ENCODE measurements around the gene SPATA19. TPM values are rescaled to one million over a fixed set of nuclear protein-coding genes. Genes with fewer than 3 reads are reported as not detected.

Gene SPATA19
- total RNA-seq, 1 experiment from 2014 or later = not detected

DNA sequence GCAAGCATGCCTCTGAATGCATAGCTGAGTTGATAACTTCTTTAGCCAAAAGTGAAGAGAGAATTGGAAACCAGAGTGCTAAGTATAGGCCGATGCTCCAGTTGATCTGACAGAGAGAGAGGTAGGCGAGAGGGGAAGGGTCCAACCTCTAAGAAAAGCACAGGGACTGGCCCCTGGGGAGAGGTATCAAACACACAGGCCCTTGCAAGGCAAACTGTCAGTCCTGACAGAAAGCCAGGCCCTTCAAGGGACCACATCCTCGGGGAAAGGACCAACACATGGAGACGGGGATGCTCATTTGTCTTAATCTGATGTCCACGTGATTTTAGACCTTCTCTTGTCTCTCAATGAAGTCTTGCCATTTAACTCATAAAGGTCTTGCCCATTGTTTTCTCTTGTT is 43.9 kb upstream of the SPATA19 start:
- Histone ChIP-seq H3K79me2 (ENCODE audit: low read depth) (no peaks in the 10 kb centered on the region), H3K27ac (no peak overlapping the region), H4K20me1 (ENCODE audit: insufficient read depth) (no peaks in the 10 kb centered on the region), H3K4me2 (no peak overlapping the region), H2AFZ (no peak overlapping the region), H3K9me3 (ENCODE audit: insufficient read depth, low read depth) (no peaks in the 10 kb centered on the region), H3K27me3 (ENCODE audit: insufficient read depth, low read depth) (peaks cover 42% of the 10 kb centered on the region), H3K4me3 (no peak overlapping the region), H3K9me2 (ENCODE audit: insufficient read depth) (no peaks in the 10 kb centered on the region), H3F3A (ENCODE audit: insufficient read depth, low read depth) (no peaks in the 10 kb centered on the region), H3K4me1 (replicated peaks; ENCODE audit: insufficient read depth) (no peaks in the 10 kb centered on the region), H3K36me3 (ENCODE audit: low read depth) (no peaks in the 10 kb centered on the region)
- no TSS peak for BruUV-seq (replicated peaks)
- POLR2A ChIA-PET (ENCODE audit: unreplicated experiment) = no interaction called here
- TF ChIP-seq, protein P1, sequence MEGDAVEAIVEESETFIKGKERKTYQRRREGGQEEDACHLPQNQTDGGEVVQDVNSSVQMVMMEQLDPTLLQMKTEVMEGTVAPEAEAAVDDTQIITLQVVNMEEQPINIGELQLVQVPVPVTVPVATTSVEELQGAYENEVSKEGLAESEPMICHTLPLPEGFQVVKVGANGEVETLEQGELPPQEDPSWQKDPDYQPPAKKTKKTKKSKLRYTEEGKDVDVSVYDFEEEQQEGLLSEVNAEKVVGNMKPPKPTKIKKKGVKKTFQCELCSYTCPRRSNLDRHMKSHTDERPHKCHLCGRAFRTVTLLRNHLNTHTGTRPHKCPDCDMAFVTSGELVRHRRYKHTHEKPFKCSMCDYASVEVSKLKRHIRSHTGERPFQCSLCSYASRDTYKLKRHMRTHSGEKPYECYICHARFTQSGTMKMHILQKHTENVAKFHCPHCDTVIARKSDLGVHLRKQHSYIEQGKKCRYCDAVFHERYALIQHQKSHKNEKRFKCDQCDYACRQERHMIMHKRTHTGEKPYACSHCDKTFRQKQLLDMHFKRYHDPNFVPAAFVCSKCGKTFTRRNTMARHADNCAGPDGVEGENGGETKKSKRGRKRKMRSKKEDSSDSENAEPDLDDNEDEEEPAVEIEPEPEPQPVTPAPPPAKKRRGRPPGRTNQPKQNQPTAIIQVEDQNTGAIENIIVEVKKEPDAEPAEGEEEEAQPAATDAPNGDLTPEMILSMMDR (conservative IDR thresholded peaks at IDR 0.05) = no peak
- TF ChIP-seq EZH2 (IDR thresholded peaks at IDR 0.05; ENCODE audit: low read depth) = no peak
- intact Hi-C loops (cut with micrococcal nuclease; ENCODE audit: unreplicated experiment) = no loop called here
- no peak for DNase-seq
- CTCF ChIA-PET = no interaction called here

DNA sequence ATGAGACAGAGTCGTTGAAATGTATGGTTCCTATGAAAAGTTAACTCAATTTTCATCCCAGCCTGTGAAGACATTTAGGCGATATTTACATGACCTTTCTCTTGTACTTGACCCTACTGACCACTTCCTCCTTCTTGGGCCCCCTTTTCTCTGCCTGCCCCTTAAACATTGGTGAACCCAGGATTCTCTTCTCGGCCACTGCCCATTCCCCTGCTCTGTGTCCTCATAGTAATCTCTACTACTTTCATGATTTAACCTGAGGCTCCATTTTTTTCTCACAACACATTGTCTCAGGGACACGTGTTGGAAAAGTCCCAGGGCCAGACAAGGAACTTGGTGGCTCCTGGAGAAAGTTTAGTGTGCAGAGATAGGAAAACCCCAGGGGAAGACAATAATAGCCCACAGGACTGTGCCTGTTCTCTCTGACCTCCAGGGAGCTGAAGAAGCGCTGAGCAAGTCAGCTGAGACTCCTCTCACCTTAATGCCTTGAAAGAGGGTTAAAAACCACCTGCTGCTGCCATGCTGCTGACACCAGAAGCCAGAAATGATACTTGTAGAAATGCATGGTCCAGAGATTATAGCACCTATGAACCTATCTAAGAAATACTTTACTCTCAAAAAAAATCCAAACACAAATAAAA is 42.5 kb upstream of the SPATA19 start:
- H3K4me1 ChIP-seq (replicated peaks; ENCODE audit: insufficient read depth) = no peaks in the 10 kb centered on the region
- intact Hi-C loops (cut with micrococcal nuclease; ENCODE audit: unreplicated experiment) = no loop called here
- no peak overlapping the region for H3K4me2 ChIP-seq
- TF ChIP-seq, protein P1 (conservative IDR thresholded peaks at IDR 0.05) = no peak
- TF ChIP-seq EZH2 (IDR thresholded peaks at IDR 0.05; ENCODE audit: low read depth) = no peak
- H3K4me3 ChIP-seq = no peak overlapping the region
- H3K27me3 ChIP-seq (ENCODE audit: insufficient read depth, low read depth) = peaks cover 30% of the 10 kb centered on the region
- no peaks in the 10 kb centered on the region for H4K20me1 ChIP-seq (ENCODE audit: insufficient read depth)
- ChIA-PET POLR2A (ENCODE audit: unreplicated experiment) (no interaction called here), CTCF (no interaction called here)
- no peaks in the 10 kb centered on the region for H3F3A ChIP-seq (ENCODE audit: insufficient read depth, low read depth)
- DNase-seq = no peak
- H3K79me2 ChIP-seq (ENCODE audit: low read depth) = no peaks in the 10 kb centered on the region
- H3K9me3 ChIP-seq (ENCODE audit: insufficient read depth, low read depth) = no peaks in the 10 kb centered on the region
- no TSS peak for BruUV-seq (replicated peaks)
- no peaks in the 10 kb centered on the region for H3K36me3 ChIP-seq (ENCODE audit: low read depth)
- no peak overlapping the region for H2AFZ ChIP-seq
- no peaks in the 10 kb centered on the region for H3K9me2 ChIP-seq (ENCODE audit: insufficient read depth)
- H3K27ac ChIP-seq = no peak overlapping the region

DNA sequence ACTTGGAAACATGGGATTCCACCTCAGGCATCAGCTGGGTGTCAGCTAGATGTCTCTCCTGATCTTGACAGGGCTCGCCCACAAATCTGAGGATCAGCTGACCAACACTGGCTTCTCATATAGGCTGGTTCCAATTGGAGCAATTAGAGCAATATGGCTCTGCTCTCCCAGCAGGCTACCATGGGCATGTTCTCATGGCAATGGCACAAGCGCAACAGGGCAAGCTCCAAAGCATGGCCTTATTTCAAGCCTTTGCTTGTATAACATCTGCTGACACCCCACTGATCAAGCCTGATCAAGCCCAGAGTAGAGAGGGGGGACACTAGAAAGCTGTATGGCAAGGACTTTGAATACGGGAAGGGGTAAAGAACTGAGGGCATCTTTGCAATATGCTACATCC is 40.7 kb upstream of the SPATA19 start:
- H2AFZ ChIP-seq = no peak overlapping the region
- ChIA-PET CTCF (no interaction called here), POLR2A (ENCODE audit: unreplicated experiment) (no interaction called here)
- no peak overlapping the region for H3K4me2 ChIP-seq
- H3K4me3 ChIP-seq = no peak overlapping the region
- intact Hi-C loops (cut with micrococcal nuclease; ENCODE audit: unreplicated experiment) = no loop called here
- no peaks in the 10 kb centered on the region for H3K79me2 ChIP-seq (ENCODE audit: low read depth)
- no peak overlapping the region for H3K27ac ChIP-seq
- H3K9me2 ChIP-seq (ENCODE audit: insufficient read depth) = no peaks in the 10 kb centered on the region
- H3K9me3 ChIP-seq (ENCODE audit: insufficient read depth, low read depth) = no peaks in the 10 kb centered on the region
- no peak for DNase-seq
- BruUV-seq (replicated peaks) = no TSS peak
- H3K4me1 ChIP-seq (replicated peaks; ENCODE audit: insufficient read depth) = no peaks in the 10 kb centered on the region
- H3K36me3 ChIP-seq (ENCODE audit: low read depth) = no peaks in the 10 kb centered on the region
- H4K20me1 ChIP-seq (ENCODE audit: insufficient read depth) = no peaks in the 10 kb centered on the region
- TF ChIP-seq, protein P1 (conservative IDR thresholded peaks at IDR 0.05) = no peak
- no peak for TF ChIP-seq EZH2 (IDR thresholded peaks at IDR 0.05; ENCODE audit: low read depth)
- H3K27me3 ChIP-seq (ENCODE audit: insufficient read depth, low read depth) = 0 out of 2 replicates have a peak, but pooled peaks cover 18% of the 10 kb centered on the region
- H3F3A ChIP-seq (ENCODE audit: insufficient read depth, low read depth) = no peaks in the 10 kb centered on the region
